ENCODE data around the gene LRRC46. TPM values are rescaled to one million over a fixed set of nuclear protein-coding genes. Genes with fewer than 3 reads are reported as not detected.
A peak's percentile ranks its signal among the peaks of the same experiment; 100 is the strongest.

The LRRC46 gene
- total and polyA plus RNA-seq, 9 of the 15 experiments (the other 6 are each of a cell fraction or from before 2014, with no cell fraction given), result 0.39 to 1.4 (median 0.53) TPM; not detected in 1

- TF ChIP-seq USF2 (CRISPR knock-in tag; IDR thresholded peaks at IDR 0.05) (no peak), FIP1L1 (IDR thresholded peaks at IDR 0.05; ENCODE audit: low read depth, low read length, poor library complexity, severe bottlenecking) (no peak), HMGXB4 (CRISPR knock-in tag; IDR thresholded peaks at IDR 0.05) (no peak), MEF2D (tag; conservative IDR thresholded peaks at IDR 0.05; ENCODE audit: low read depth) (no peak), NCOA4 (IDR thresholded peaks at IDR 0.05; ENCODE audit: partially characterized antibody) (no peak), PCBP1 (IDR thresholded peaks at IDR 0.05; ENCODE audit: low read depth, low read length, poor library complexity, severe bottlenecking) (no peak), FOXA1 (IDR thresholded peaks at IDR 0.05; ENCODE audit: borderline replicate concordance) (no peak), MBD2 (IDR thresholded peaks at IDR 0.05; ENCODE audit: borderline replicate concordance, low read depth) (no peak), SRSF1 (IDR thresholded peaks at IDR 0.05; ENCODE audit: low read depth, low read length) (no peak), SMARCC2 (IDR thresholded peaks at IDR 0.05; ENCODE audit: low read depth) (no peak), MGA (IDR thresholded peaks at IDR 0.05) (peak; percentile 61; the same call in 1 of the 2 replicates)
Measured at GRCh38 chr17:47850692-47851573, 19.5 kb downstream of the LRRC46 start, which contains the start of gene SP6 (continued).
